Measurements from ENCODE around the gene RGMB.

Gene RGMB

GRCh38 chr5:98770209-98770910 is 3.1 kb upstream of the RGMB start:
- H3K4me3 ChIP-seq (ENCODE audit: low read depth, low read length) = peak overlapping the region; percentile 21
- DNase-seq (ENCODE audit: low read depth) = peak; percentile 39
- TF ChIP-seq POLR2A (IDR thresholded peaks at IDR 0.05; ENCODE audit: extremely low read depth, insufficient read length) = no peak
- TF ChIP-seq MYC (IDR thresholded peaks at IDR 0.05; ENCODE audit: low read depth, low read length) = no peak
- TF ChIP-seq CTCF (IDR thresholded peaks at IDR 0.05; ENCODE audit: low read depth, low read length) = no peak
- TF ChIP-seq MAX (IDR thresholded peaks at IDR 0.05; ENCODE audit: low read depth, low read length) = no peak

- no peak for DNase-seq (ENCODE audit: low read depth)
- H3K4me3 ChIP-seq (ENCODE audit: low read depth, low read length) = peak overlapping the region; percentile 21
- TF ChIP-seq CTCF (IDR thresholded peaks at IDR 0.05; ENCODE audit: low read depth, low read length) (no peak), POLR2A (IDR thresholded peaks at IDR 0.05; ENCODE audit: extremely low read depth, insufficient read length) (no peak), MAX (IDR thresholded peaks at IDR 0.05; ENCODE audit: low read depth, low read length) (no peak), MYC (IDR thresholded peaks at IDR 0.05; ENCODE audit: low read depth, low read length) (no peak)
These were observed 2.5 kb upstream of the RGMB start for GRCh38 chr5:98770911-98771322.

GRCh38 chr5:98771382-98772109 is 1.9 kb upstream of the RGMB start:
- TF ChIP-seq CTCF (IDR thresholded peaks at IDR 0.05; ENCODE audit: low read depth, low read length) = peak; percentile 76
- TF ChIP-seq POLR2A (IDR thresholded peaks at IDR 0.05; ENCODE audit: extremely low read depth, insufficient read length) = no peak
- H3K4me3 ChIP-seq (ENCODE audit: low read depth, low read length) = peak overlapping the region; percentile 32
- peak; percentile 76 for DNase-seq (ENCODE audit: low read depth)

GRCh38 chr5:98772415-98773213 is 849 bp upstream of the RGMB start:
- TF ChIP-seq CTCF (IDR thresholded peaks at IDR 0.05; ENCODE audit: low read depth, low read length) (no peak), MYC (IDR thresholded peaks at IDR 0.05; ENCODE audit: low read depth, low read length) (no peak), POLR2A (IDR thresholded peaks at IDR 0.05; ENCODE audit: extremely low read depth, insufficient read length) (no peak), MAX (IDR thresholded peaks at IDR 0.05; ENCODE audit: low read depth, low read length) (no peak)
- no peak overlapping the region for H3K4me3 ChIP-seq (ENCODE audit: low read depth, low read length)
- no peak for DNase-seq (ENCODE audit: low read depth)

- TF ChIP-seq POLR2A (IDR thresholded peaks at IDR 0.05; ENCODE audit: extremely low read depth, insufficient read length) = no peak
- TF ChIP-seq CTCF (IDR thresholded peaks at IDR 0.05; ENCODE audit: low read depth, low read length) = no peak
- TF ChIP-seq MYC (IDR thresholded peaks at IDR 0.05; ENCODE audit: low read depth, low read length) = no peak
- no peak for TF ChIP-seq MAX (IDR thresholded peaks at IDR 0.05; ENCODE audit: low read depth, low read length)
- no peak for DNase-seq (ENCODE audit: low read depth)
- H3K4me3 ChIP-seq (ENCODE audit: low read depth, low read length) = no peak overlapping the region
These were observed 324 bp upstream of the RGMB start for GRCh38 chr5:98773214-98773463.

All from NB4 (cell line).